Stimulated activated CD4-positive, alpha-beta T cell treated with anti-CD3 and anti-CD28 coated beads, Interleukin-2, amount 100 ng/mL, for 48 hours (primary cell): ENCODE data around the gene LTBR.
"Not testable (repeated sequence)": the region's sequence is repeated elsewhere in the genome, so short reads cannot be mapped to it uniquely, and the experiment has no call there.

Source experiments
- DNase-seq, 2 donors: peaks; one replicate each; pipeline ENCODE4 v3.0.0-alpha.2; 2020

Gene LTBR

DNA sequence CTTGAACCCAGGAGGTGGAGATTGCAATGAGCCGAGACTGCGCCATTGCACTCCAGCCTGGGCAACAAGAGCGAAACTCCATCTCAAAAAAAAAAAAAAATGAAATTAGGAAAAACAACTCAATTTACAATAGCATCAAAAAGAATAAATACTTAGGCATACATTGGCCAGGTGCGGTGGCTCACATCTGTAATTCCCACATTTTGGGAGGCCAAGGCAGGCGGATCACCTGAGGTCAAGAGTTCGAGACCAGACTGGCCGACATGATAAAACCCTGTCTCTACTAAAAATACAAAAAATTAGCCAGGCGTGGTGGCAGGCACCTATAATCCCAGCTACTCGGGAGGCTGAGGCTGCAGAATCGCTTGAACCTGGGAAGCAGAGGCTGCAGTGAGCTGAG, 43.8 kb downstream of the LTBR start:
- DNase-seq: not testable (repeated sequence)

GRCh38 chr12:6428326-6428725, 44.4 kb downstream of the LTBR start:
- DNase-seq: no peak

DNA sequence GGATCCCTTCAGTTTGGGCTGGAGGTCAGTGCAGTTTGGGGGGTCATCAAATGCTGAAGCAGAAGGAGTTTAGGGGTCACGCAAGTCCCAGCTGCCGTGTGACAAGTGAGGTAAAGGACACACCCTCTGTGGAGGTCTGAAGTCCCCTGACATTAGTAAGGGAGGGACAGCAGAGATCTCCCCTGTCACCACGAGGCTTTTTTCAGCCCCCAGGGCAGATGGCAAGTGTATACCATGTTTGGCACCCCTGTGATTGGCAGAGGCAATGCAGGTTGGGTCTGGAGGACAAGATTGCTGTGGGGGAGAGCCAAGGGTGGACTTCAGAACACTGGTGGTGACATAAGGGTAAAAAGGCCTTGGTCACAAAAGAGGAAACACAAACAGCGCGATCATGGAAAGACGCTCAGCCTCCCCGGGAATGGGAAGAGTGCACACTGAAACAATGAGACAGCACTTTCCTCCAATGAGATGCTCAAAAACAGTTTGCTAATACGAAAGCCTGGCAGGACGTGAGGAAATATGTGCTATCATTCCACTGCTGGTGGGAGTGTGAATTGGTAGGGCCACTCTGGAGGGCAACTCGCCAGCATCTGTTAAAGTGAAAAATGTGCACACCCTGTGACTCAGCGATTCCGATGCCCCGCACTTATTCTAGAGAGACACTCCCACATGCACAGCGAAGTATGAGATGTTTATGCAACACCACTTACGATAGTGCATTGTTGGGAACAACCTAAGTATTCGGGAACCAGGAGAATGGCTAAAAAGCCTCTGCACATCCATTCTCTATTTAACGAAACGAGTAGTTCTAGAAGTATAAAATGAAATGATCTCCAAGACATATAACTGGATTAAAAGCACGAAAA, 46.4 kb downstream of the LTBR start:
- no peak for DNase-seq

GRCh38 chr12:6432991-6433390, 49.0 kb downstream of the LTBR start:
- no peak for DNase-seq

DNA sequence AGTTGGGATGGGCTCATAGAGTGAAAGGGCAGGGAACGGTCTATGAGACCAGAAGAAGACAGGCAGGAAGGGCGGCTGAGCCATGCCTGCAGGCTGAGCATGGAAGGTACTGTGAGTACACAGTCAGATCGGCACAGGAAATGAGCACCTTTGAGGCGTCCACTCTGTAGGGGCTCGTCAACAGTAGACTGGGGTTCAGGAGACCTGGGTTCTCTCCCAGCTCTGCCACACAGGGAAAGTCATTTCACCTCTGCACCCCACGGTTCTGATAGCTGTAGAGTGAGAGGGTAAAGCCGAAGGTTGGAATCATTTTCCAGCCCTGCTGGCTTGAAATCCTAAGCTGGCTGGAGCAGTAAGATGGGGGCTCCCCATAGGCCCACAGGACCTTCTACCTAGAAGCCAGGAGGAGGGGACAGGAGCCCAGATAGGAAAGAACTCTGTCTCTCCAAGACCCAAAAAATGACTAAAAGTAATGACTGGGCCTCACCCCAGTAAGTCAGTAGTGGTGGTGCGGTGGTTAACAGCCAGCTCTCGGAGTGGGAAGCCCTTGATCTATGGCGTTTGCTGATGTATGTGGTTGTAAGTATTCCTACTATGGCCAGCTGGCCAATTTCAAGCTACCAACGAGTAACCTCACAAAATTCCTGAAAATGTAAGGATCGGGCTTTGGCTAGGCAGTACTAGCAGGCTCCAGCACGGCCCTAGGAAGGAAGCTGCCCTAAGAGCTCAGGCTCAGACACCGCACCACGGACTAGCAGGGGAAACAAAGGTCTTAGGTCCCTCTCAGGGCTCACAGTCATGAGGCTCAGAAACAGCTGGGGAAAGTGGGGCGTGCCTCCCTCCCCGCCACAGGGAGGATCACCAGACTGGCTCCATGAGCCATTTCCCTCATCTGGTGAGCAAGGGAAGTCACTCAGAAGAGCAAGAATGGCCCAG, 50.5 kb downstream of the LTBR start:
- DNase-seq: peak in 1 of 2 donors; percentile 41

DNA sequence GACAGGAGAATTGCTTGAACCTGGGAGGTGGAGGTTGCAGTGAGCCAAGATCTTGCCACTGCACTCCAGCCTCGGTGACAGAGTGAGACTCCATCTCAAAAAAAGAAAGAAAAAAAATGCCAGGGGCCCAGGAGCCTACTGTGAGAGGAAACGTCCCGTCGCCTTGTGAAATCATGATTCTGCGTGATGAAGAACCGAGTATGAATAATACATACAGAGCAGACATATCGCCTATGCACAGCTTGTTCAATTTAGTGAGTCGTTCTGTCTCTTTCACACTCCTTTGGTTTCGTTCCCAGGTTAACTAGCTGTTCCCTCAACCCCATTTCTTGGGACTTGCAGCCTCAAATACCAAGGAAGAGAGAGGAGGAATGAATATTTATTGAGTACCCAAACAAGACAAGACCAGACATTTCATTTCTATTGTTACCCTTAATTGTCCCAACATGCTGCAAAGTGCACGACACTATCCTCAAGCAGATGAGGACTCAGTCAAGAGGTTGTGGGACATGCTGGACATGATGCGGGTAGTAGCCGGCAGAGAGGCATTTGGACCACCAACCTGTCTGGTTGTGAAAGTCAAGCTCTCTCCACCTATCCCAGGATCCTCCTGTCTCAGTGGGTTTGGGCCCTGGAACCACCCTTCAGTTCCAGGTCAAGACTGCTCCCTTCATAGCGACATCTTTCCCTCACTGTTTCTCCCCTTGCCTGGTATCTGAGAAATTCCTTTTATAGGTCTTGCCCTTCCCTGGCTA, 52.2 kb downstream of the LTBR start:
- DNase-seq: no peak

DNA sequence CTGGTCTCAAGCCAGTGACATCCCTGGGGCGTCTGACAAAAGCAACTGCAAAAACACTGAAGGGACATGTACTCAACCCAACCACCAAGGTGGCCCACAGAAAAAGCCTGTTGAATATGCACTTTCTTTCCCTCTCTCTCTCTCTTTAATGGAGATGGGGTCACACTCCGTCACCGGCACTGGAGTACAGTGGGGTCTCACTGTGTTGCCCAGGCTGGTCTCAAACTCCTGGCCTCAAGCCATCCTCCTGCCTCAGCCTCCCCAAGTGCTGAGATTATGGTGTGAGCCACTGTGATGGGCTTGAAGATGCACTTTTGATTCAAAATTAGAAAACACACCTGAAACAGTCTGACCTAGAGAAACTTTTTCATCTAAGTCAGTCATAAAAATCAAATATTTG, 53.6 kb downstream of the LTBR start:
- DNase-seq: no peak

DNA sequence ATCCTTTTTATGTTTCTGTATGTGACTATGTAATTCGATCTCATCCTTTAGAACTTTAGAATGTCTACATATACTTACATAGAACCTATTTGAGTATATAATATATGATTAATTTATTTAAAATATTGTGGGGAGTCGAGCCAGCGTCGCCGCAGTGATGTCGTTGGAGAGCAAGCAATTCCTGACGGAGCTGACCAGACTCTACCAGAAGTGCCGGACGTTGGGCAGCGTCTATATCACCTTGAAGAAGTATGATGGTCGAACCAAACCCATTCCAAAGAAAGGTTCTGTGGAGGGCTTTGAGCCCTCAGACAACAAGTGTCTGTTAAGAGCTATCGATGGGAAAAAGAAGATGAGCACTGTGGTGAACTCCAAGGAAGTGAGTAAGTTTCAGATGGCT, 54.4 kb downstream of the LTBR start:
- DNase-seq: no peak

- no peak for DNase-seq
These were observed 56.4 kb downstream of the LTBR start for GRCh38 chr12:6440391-6440790.
